ENCODE measurements around the gene SAP130.

The SAP130 gene

GRCh38 chr2:128024816-128025215, 3.0 kb downstream of the SAP130 start:
- no peak for DNase-seq

GRCh38 chr2:128017561-128017960, 10.3 kb downstream of the SAP130 start:
- DNase-seq: no peak

- DNase-seq: no peak
These were observed 11.2 kb downstream of the SAP130 start for GRCh38 chr2:128016620-128017019.

- no peak for DNase-seq
These were observed 15.2 kb downstream of the SAP130 start for GRCh38 chr2:128012698-128013097.

DNA sequence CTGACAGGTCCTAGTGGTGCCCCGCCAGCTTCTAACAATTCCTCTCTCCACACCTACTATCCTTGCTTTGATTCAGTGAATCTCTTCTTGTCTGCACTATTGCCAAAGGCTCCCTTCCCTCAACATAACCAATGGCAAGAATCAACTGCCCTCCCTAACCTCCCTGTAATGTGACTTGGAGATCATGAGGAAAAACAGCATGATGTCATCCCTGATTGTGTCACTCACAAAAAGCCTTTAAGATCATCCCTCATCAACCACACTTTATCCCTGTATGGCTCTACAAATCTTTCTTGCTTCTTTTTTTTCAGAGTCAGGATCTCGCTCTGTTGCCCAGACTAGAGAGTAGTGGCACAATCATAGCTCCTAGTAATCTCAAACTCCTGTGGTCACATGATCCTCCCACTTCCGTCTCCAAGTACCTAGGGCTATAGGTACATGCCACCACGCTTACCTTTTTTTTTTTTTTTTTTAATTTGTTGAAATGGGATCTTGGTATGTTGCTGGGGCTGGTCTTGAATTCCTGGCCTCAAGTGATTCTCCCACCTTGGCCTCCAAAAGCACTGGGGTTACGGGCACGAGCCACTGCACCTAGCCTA, 19.7 kb downstream of the SAP130 start:
- no peak for DNase-seq

GRCh38 chr2:128004509-128004908, 23.4 kb downstream of the SAP130 start:
- DNase-seq: no peak

DNA sequence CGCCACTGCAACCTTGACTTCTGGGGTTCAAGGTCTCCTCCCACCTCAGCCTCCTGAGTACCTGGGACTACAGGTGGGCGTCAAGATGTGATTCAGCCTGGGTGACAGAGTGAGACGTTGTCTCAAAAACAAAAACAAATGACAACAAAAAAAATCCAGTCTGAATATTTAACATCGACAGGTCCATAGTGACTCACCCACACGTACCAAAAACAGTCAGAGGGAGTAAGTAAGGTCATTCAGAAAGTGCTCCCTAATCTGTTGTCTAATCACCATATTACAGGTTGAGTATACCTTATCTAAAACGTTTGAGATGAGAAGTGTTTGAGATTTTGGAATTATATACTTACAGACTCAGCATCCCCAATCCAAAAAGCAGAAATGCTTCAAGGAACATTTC, 24.4 kb downstream of the SAP130 start:
- no peak for DNase-seq

DNA sequence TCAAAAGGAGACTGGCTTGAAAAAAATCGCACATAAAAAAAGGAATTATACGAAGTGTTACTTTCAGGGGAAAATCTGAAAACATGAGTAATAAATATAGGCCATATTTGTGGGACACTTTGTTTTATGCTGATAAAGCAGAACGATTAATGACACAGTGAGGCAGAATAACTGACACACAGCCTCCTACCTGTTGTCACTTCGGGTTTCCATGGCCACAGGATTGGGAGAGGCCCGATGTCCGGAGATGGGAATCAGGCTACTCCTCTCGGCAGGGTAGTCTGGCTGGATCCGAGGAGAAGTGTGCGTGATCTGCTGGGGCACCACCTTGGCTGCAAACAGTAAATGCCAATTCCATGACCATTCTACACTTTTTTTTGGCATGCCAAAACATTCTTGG, 31.7 kb downstream of the SAP130 start:
- no peak for DNase-seq

- DNase-seq: no peak
These were observed 32.1 kb downstream of the SAP130 start for GRCh38 chr2:127995725-127996124.

DNA sequence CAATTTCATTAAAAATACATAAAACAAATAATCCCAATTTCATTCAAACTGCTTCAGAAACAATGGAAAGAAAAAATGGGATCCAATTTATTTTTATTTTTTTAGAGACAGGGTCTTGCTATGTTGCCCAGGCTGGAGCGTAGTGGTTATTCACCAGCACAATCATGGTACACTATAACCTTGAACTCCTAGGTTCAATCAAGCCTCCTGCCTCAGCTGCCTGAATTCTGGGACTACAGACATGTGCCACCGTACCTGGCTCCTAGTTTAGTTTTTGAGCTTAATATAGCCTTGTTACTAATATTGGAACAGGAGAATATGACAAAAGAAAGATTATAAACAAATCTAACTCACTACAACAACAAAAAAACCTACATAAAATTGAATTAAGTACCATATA, 34.2 kb downstream of the SAP130 start:
- no peak for DNase-seq

- DNase-seq: no peak
These were observed 36.1 kb downstream of the SAP130 start for GRCh38 chr2:127991742-127992141.

- peak; percentile 13 for DNase-seq
These were observed 41.2 kb downstream of the SAP130 start for GRCh38 chr2:127986548-127987079.

GRCh38 chr2:127985735-127986134, 42.1 kb downstream of the SAP130 start:
- no peak for DNase-seq

DNA sequence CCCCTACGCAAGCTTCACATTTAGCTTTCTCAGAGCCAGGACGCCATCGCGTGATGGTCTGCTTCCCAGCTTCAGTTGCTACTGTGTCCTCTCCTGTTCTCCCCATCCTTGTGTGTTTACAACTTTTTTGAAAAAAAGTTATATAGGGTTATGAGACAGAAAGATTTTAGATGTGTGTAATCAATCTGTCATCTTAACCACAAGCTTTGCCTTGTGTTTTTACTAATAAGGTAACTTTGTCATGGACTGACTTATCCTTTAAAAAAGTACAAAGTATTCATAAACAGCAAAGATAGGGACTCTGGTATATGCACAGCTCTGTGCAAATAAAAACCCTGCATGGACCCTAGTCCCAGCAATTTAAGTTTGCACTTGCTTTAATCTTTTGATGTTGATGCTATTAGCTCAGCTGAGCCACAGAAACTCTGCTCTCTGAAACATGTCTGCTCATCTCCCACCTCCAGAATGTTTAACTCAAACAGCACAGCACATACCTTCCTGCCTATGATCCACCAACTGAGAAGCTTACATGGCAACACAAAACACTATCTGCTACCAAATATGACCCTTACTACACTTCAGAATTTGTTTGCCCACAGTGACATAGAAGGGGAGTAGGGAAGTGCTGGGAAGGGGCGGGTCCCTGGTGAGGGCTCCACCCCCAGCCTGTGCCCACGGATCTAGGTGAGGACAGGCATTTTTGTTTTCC, 42.7 kb downstream of the SAP130 start:
- no peak for DNase-seq

- no peak for DNase-seq
These were observed 43.3 kb downstream of the SAP130 start for GRCh38 chr2:127984551-127984950.

- no peak for DNase-seq
These were observed 58.4 kb downstream of the SAP130 start for GRCh38 chr2:127969446-127969845.

DNA sequence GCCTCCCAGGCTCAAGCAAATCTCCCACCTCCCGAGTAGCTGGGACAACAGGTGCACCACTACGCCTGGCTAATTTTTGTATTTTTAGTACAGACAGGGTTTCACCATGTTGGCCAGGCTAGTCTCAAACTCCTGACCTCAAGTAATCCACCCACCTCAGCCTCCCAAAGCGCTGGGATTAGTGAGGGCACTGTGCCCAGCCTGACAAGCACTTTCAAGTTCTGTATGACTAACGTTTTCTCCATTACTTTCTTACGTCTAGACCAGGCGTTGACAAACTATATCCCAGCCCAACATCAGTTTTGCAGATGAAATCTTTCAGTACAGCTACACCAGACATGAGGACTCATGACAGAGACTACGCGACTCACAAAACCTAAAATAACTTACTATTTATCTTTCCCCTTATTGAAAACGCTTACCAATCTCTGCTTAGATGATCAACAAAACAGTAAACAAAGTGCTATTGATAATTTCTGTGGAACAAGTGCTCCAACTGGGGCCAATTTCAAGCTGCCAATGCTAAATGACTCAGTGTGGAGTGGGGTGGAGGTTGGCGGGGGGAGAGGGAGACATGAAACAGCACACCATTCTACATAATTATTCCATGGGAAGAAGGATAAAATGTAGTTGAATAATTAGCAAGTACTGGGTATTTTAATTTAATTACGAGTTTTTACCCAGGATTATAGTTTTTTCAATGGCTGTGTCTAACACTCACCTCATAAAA, 59.1 kb downstream of the SAP130 start:
- DNase-seq: no peak

GRCh38 chr2:127961729-127962128, 66.1 kb downstream of the SAP130 start:
- DNase-seq: no peak

- DNase-seq: no peak
These were observed 70.6 kb downstream of the SAP130 start for GRCh38 chr2:127957240-127957639.

DNA sequence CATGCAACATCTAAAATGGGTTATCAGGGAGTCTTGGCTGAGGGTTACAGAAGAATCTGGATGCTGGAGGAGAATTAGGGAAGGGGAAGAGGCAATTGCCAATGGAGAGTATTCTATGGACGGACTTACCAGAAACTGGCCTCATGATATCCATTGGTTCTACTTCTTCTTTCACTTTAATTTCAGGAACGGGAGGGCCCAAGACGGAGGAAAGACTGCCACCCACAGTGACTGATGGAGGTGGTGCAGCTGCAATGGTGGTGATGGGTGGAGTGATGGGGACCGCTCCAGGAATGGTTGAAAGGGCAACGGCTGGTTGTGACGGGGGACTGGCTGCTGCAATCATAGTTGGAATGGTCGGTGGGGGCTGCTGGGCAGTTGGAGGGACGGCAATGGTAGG, 73.0 kb downstream of the SAP130 start:
- DNase-seq: no peak

DNA sequence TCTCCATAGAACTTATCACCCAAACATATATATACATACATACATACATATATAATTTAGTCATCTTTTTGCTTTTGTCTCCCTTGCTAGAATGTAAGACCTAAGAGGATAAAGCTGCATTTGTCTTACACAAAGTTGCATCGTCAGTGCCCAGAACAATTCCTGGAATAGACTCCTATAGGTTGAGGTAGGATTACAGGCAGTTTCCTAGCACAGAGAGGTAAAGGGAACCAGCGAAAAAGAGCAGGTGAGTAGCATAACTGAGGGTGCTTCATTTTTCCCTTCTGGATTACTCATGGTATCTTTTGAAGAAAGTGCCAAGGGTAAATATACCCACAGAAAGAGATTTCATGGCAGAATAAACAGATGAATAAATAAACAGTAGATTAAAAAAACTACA, 74.0 kb downstream of the SAP130 start:
- no peak for DNase-seq

DNA sequence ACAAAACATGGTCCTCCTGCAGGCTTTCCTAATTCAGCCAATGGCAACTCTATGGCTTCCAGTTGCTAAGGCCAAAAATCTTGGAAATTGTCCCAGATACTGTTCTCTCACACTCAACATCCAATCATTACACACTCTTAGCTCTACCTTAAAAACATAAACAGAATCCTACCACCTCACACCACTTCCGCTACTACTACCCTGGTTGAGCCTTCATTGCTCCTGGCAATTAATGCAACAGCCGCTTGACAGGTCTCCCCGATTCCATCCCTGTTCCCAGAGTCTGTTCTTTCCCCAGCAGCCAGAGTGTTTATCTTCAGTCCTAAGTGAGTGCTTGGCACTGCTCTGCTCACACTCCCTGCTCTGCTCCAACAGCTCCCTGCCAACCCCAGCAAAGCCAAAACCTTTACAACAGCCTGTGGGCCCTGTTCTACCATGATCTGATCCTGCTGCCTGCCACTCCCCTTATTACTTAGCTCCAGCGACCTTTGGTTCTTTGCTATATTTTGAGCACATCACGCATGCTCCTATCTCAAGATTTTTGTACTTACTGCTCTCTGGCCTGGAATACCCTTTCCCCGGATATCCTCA, 74.6 kb downstream of the SAP130 start:
- no peak for DNase-seq

DNA sequence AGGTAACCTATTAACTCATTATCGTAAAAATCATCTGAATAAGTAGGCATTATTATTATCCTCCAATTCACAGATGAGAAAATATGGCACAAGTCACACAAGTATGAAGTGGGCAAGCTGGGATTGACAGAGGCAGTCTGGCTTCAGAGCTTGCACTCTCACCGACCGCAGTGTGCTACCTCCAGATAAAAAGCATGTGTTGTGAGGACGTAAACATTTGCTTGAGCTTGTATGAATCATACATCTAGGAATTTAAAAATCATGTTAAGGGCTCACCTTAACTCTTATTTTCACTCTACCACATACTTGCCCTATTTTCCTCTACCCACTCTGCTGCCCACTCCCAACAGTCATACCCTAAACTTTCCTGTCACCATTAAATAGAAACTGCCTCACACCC, 76.8 kb downstream of the SAP130 start:
- no peak for DNase-seq

GRCh38 chr2:127950264-127950663, 77.6 kb downstream of the SAP130 start:
- no peak for DNase-seq
